GM23248 (cell line): ENCODE results near the gene NFIA.

Experiments
- EZH2 ChIP-seq: fragments of 200-600 bp; sonication (generic); IDR thresholded peaks from 2 replicates; pipeline ENCODE4 v1.6.1; 2018; ENCODE audit warnings: antibody characterized with exemption, mild to moderate bottlenecking; ENCODE audit not compliant: insufficient read depth, poor library complexity, severe bottlenecking
- EZH2phosphoT487 ChIP-seq: fragments of 200-600 bp; sonication (generic); IDR thresholded peaks from 2 replicates; pipeline ENCODE4 v1.6.1; 2018; ENCODE audit warnings: antibody characterized with exemption, moderate library complexity, mild to moderate bottlenecking, low read depth; ENCODE audit not compliant: insufficient read depth

GRCh38 chr1:61093525-61094137 is 11.3 kb downstream of the NFIA start:
- TF ChIP-seq EZH2 (no peak), EZH2phosphoT487 (0 out of 2 replicates have a peak, but pooled peaks have one; percentile 30)
